ENCODE measurements around the gene LCN9.
"Not testable (repeated sequence)": the region's sequence is repeated elsewhere in the genome, so short reads cannot be mapped to it uniquely, and the experiment has no call there.

LCN9 gene

DNA sequence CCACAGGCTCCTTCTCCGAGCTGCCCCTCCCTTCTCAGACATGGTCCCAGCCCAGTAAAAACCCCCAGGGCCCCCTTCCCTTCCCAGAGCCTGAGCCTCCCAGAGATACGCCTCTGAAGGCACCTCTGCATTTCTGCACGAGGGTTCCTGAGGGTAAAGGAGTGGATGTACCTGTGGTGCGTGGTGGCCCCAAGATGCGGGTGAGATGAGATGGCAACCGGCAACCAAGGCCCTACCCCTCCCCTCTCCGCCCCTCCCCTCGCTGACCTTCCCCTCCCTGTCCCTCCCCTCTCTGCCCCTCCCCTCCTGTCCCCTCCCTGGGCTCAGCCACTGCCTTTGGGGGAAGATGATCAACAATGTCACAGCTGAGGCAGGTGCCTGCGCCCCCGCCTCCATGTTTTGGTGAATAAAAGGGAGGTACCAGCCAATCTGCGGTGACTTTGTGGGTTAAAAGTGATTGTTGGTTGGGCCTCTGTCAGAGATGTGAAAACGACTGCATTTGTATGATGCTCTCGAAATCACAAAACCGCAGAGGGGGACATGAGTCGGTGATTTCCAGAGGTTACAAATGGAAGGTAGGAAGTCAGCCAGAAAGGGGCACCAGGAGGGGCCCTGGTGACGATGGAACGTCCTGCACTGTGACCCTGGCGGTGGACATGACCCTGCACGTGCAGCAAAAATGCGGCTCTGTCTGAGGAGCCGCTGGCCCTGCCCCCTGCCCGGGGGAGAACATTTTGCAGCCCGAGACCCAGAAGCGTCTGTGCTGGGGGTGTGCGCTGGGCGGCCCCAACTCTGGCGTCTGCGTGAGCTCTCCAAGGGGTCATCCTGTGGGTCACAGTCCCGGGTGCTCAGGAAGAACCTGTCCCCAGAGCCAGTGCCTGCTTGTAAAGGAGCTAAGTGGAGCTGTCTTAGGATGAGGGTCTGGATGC, 3.7 kb downstream of the LCN9 start:
- no peaks in the 10 kb centered on the region for H3K27me3 ChIP-seq (ENCODE audit: control insufficient read depth, insufficient read depth, low read length)

DNA sequence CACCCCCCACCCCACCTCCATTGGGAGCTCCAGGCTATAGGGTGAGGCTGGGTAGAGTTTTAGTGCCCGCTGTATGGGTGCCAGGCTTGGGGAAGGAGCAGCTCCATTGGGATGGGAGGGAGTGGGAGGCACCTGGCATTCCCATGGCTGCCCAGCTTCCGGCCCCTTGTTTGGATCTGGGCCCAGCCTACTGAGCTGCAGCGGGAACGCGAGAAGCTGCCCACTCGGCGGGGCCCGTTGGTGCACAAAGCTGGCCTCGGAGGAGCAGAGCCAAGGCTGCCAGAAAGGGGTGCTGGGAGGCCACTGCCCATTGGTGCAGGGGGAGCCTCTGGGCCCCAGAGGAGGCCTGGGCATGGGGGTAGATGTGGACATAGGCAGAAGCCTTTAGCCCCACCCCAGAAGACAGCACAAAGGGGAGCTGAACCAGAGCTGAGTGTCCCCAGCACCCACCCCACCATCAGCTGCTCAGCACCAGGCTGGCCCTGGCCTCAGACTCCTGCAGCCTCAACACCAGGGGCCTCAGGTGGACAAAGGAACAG, 4.4 kb downstream of the LCN9 start:
- Histone ChIP-seq H3K4me3 (ENCODE audit: low read depth, low read length) (no peak overlapping the region), H3K27me3 (ENCODE audit: control insufficient read depth, insufficient read depth, low read length) (no peaks in the 10 kb centered on the region), H3K36me3 (ENCODE audit: control insufficient read depth, insufficient read depth, low read length) (no peaks in the 10 kb centered on the region), H3K9me3 (ENCODE audit: control insufficient read depth, insufficient read depth, low read length) (no peaks in the 10 kb centered on the region), H3K9ac (ENCODE audit: low read depth, low read length) (no peak overlapping the region), H3K4me1 (ENCODE audit: control insufficient read depth, insufficient read depth, low read length) (no peaks in the 10 kb centered on the region)

More for the DNA sequence above, 3.7 kb downstream of the LCN9 start:
- H3K4me3 ChIP-seq (ENCODE audit: low read depth, low read length) = no peak overlapping the region
- H3K9me3 ChIP-seq (ENCODE audit: control insufficient read depth, insufficient read depth, low read length) = no peaks in the 10 kb centered on the region
- H3K9ac ChIP-seq (ENCODE audit: low read depth, low read length) = no peak overlapping the region
- no peaks in the 10 kb centered on the region for H3K36me3 ChIP-seq (ENCODE audit: control insufficient read depth, insufficient read depth, low read length)
- no peaks in the 10 kb centered on the region for H3K4me1 ChIP-seq (ENCODE audit: control insufficient read depth, insufficient read depth, low read length)

GRCh38 chr9:135669018-135669417, 5.9 kb downstream of the LCN9 start:
- not testable (repeated sequence) for H3K4me1 ChIP-seq (ENCODE audit: control insufficient read depth, insufficient read depth, low read length); H3K9me3 ChIP-seq (ENCODE audit: control insufficient read depth, insufficient read depth, low read length); H3K36me3 ChIP-seq (ENCODE audit: control insufficient read depth, insufficient read depth, low read length); H3K9ac ChIP-seq (ENCODE audit: low read depth, low read length); H3K4me3 ChIP-seq (ENCODE audit: low read depth, low read length); H3K27me3 ChIP-seq (ENCODE audit: control insufficient read depth, insufficient read depth, low read length)

- H3K4me1 ChIP-seq (ENCODE audit: control insufficient read depth, insufficient read depth, low read length) = no peaks in the 10 kb centered on the region
- H3K9ac ChIP-seq (ENCODE audit: low read depth, low read length) = no peak overlapping the region
- H3K9me3 ChIP-seq (ENCODE audit: control insufficient read depth, insufficient read depth, low read length) = no peaks in the 10 kb centered on the region
- H3K27me3 ChIP-seq (ENCODE audit: control insufficient read depth, insufficient read depth, low read length) = no peaks in the 10 kb centered on the region
- no peak overlapping the region for H3K4me3 ChIP-seq (ENCODE audit: low read depth, low read length)
- H3K36me3 ChIP-seq (ENCODE audit: control insufficient read depth, insufficient read depth, low read length) = no peaks in the 10 kb centered on the region
These were observed 6.6 kb downstream of the LCN9 start for GRCh38 chr9:135669616-135670285.

GRCh38 chr9:135670721-135671590, 7.8 kb downstream of the LCN9 start:
- Histone ChIP-seq H3K9me3 (ENCODE audit: control insufficient read depth, insufficient read depth, low read length) (no peaks in the 10 kb centered on the region), H3K27me3 (ENCODE audit: control insufficient read depth, insufficient read depth, low read length) (no peaks in the 10 kb centered on the region), H3K36me3 (ENCODE audit: control insufficient read depth, insufficient read depth, low read length) (no peaks in the 10 kb centered on the region), H3K4me3 (ENCODE audit: low read depth, low read length) (no peak overlapping the region), H3K4me1 (ENCODE audit: control insufficient read depth, insufficient read depth, low read length) (no peaks in the 10 kb centered on the region), H3K9ac (ENCODE audit: low read depth, low read length) (no peak overlapping the region)

DNA sequence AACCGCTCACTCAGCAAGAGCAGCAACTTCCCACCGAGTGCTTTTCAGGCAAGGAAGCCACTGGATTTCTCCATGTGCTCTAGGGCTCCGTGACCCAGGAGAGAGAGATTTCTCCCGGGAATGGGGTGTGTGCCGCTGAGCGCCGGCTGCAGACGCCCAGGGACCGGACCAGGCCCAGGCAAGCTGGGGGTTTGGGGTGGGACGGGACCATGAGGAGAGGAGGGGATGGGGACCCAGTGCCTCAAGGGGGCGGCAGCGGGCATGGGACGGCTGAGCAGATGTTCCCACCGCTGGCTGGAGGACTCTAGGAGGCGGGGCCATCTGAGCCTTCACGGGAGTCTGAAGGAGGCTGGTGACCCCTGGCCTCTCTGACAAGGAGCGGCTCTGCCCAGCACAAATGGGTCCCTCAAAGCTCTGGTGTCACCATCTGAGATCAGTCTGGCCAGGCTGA, 8.5 kb downstream of the LCN9 start:
- Histone ChIP-seq H3K4me3 (ENCODE audit: low read depth, low read length) (no peak overlapping the region), H3K27me3 (ENCODE audit: control insufficient read depth, insufficient read depth, low read length) (no peaks in the 10 kb centered on the region), H3K9me3 (ENCODE audit: control insufficient read depth, insufficient read depth, low read length) (no peaks in the 10 kb centered on the region), H3K9ac (ENCODE audit: low read depth, low read length) (no peak overlapping the region), H3K36me3 (ENCODE audit: control insufficient read depth, insufficient read depth, low read length) (no peaks in the 10 kb centered on the region), H3K4me1 (ENCODE audit: control insufficient read depth, insufficient read depth, low read length) (no peaks in the 10 kb centered on the region)

GRCh38 chr9:135672786-135673185, 9.7 kb downstream of the LCN9 start:
- not testable (repeated sequence) for H3K36me3 ChIP-seq (ENCODE audit: control insufficient read depth, insufficient read depth, low read length); H3K9me3 ChIP-seq (ENCODE audit: control insufficient read depth, insufficient read depth, low read length); H3K4me1 ChIP-seq (ENCODE audit: control insufficient read depth, insufficient read depth, low read length); H3K27me3 ChIP-seq (ENCODE audit: control insufficient read depth, insufficient read depth, low read length); H3K4me3 ChIP-seq (ENCODE audit: low read depth, low read length); H3K9ac ChIP-seq (ENCODE audit: low read depth, low read length)

- H3K27me3 ChIP-seq (ENCODE audit: control insufficient read depth, insufficient read depth, low read length) = no peaks in the 10 kb centered on the region
- H3K4me1 ChIP-seq (ENCODE audit: control insufficient read depth, insufficient read depth, low read length) = no peaks in the 10 kb centered on the region
- no peaks in the 10 kb centered on the region for H3K36me3 ChIP-seq (ENCODE audit: control insufficient read depth, insufficient read depth, low read length)
- H3K4me3 ChIP-seq (ENCODE audit: low read depth, low read length) = no peak overlapping the region
- H3K9me3 ChIP-seq (ENCODE audit: control insufficient read depth, insufficient read depth, low read length) = no peaks in the 10 kb centered on the region
- no peak overlapping the region for H3K9ac ChIP-seq (ENCODE audit: low read depth, low read length)
These were observed 10.8 kb downstream of the LCN9 start for GRCh38 chr9:135673941-135674340.

DNA sequence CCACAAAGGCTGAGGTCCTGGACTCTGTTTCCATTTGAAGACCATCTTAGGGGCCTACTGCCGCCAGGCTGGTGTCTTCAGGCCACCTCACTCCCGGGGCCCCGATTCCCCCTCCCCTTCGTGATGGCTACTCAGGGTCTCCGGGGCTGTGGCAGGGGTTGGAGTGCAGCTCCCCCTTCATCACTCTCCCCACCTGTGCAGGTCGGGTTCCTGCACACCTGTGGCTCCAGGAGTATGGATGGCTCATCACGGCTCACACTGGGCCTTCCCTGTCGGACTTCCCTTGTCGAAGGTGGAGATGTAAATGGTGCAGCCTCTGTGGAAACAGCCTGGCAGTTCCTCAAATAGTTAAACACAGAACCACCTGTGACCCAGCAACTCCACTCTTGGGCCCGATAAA, 11.9 kb downstream of the LCN9 start:
- H3K27me3 ChIP-seq (ENCODE audit: control insufficient read depth, insufficient read depth, low read length) = no peaks in the 10 kb centered on the region
- no peak overlapping the region for H3K4me3 ChIP-seq (ENCODE audit: low read depth, low read length)
- no peaks in the 10 kb centered on the region for H3K4me1 ChIP-seq (ENCODE audit: control insufficient read depth, insufficient read depth, low read length)
- H3K9ac ChIP-seq (ENCODE audit: low read depth, low read length) = no peak overlapping the region
- H3K36me3 ChIP-seq (ENCODE audit: control insufficient read depth, insufficient read depth, low read length) = no peaks in the 10 kb centered on the region
- no peaks in the 10 kb centered on the region for H3K9me3 ChIP-seq (ENCODE audit: control insufficient read depth, insufficient read depth, low read length)

GRCh38 chr9:135676891-135677290, 13.8 kb downstream of the LCN9 start:
- Histone ChIP-seq H3K36me3 (ENCODE audit: control insufficient read depth, insufficient read depth, low read length) (no peaks in the 10 kb centered on the region), H3K4me1 (ENCODE audit: control insufficient read depth, insufficient read depth, low read length) (no peaks in the 10 kb centered on the region), H3K4me3 (ENCODE audit: low read depth, low read length) (no peak overlapping the region), H3K27me3 (ENCODE audit: control insufficient read depth, insufficient read depth, low read length) (no peaks in the 10 kb centered on the region), H3K9ac (ENCODE audit: low read depth, low read length) (no peak overlapping the region), H3K9me3 (ENCODE audit: control insufficient read depth, insufficient read depth, low read length) (no peaks in the 10 kb centered on the region)

DNA sequence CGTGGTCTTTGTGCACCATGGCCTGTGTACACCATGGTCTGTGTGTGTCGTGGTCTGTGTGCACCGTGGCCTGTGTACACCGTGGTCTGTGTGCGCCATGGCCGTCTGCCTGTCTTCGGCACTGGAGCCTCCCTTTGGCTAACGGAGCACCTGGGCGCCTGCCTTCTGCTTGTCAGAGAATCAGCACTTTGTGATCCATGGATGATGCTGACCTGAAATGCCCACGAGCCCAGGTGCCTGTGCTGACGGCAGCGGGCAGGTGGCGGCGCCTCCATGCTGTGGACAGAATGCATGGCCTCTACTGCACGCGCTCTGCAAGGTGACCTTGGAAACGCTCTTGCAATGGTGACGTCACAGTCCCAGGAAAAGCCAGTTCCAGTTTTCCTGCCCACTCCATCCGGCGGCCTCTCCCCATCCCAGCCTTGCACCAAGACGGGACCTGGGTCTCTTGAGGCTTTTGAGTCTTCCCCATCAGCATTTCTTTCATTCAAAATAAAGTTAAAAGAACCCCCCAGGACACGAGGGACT, 14.6 kb downstream of the LCN9 start:
- Histone ChIP-seq H3K27me3 (ENCODE audit: control insufficient read depth, insufficient read depth, low read length) (no peaks in the 10 kb centered on the region), H3K36me3 (ENCODE audit: control insufficient read depth, insufficient read depth, low read length) (no peaks in the 10 kb centered on the region), H3K4me3 (ENCODE audit: low read depth, low read length) (no peak overlapping the region), H3K9ac (ENCODE audit: low read depth, low read length) (no peak overlapping the region), H3K4me1 (ENCODE audit: control insufficient read depth, insufficient read depth, low read length) (no peaks in the 10 kb centered on the region), H3K9me3 (ENCODE audit: control insufficient read depth, insufficient read depth, low read length) (no peaks in the 10 kb centered on the region)

Measured in iPS-15b (cell line).